Esophagus muscularis mucosa (tissue), 4 donors: ENCODE results near the gene PSORS1C1. TPM values are rescaled to one million over a fixed set of nuclear protein-coding genes. Genes with fewer than 3 reads are reported as not detected.
"Not testable (repeated sequence)": the region's sequence is repeated elsewhere in the genome, so short reads cannot be mapped to it uniquely, and the experiment has no call there.

ENCODE experiments used
- DNase-seq: peaks from one replicate; pipeline ENCODE4 v3.0.0-alpha.2; 2017; ENCODE audit errors: extremely low spot score
- H3K27ac ChIP-seq, 4 donors: fragments of 200-600 bp; sonication (generic); replicated peaks in 1 of 4; 1 replicate in 3 of 4; 2 replicates in 1 of 4; pipeline ENCODE4 v1.5.1; 2016 to 2019; ENCODE audit warnings: mild to moderate bottlenecking in 1 of 4
- H3K27me3 ChIP-seq, 4 donors: fragments of 200-600 bp; sonication (generic); one replicate each; pipeline versions ENCODE4 v1.5.1 to v1.6.0; 2016 to 2019
- H3K36me3 ChIP-seq, 4 donors: fragments of 200-600 bp; sonication (generic); one replicate each; pipeline ENCODE4 v1.5.1; 2016 to 2019
- H3K4me1 ChIP-seq, 4 donors: fragments of 200-600 bp; sonication (generic); one replicate each; pipeline ENCODE4 v1.5.1; 2016 to 2019
- H3K4me3 ChIP-seq, 4 donors: fragments of 200-600 bp; sonication (generic); 1 replicate in 2 of 4; 2 replicates in 2 of 4; pipeline ENCODE4 v1.5.1; 2016 to 2019; ENCODE audit warnings: mild to moderate bottlenecking in 4 of 4, moderate library complexity in 1 of 4
- H3K9me3 ChIP-seq, 4 donors: fragments of 200-600 bp; sonication (generic); 1 replicate in 3 of 4; 2 replicates in 1 of 4; pipeline ENCODE4 v1.5.1; 2016 to 2019
- EP300 ChIP-seq: sonication (generic); formaldehyde crosslinking; IDR thresholded peaks from one replicate; pipeline ENCODE4 v1.6.1; 2017; ENCODE audit warnings: antibody characterized with exemption
- POLR2A ChIP-seq: fragments of 450-650 bp; IDR thresholded peaks from one replicate; pipeline ENCODE4 v1.6.1; 2017; ENCODE audit warnings: antibody characterized with exemption, moderate library complexity, mild to moderate bottlenecking, low read depth
- POLR2AphosphoS5 ChIP-seq, 2 donors: sonication (generic); formaldehyde crosslinking; IDR thresholded peaks; one replicate each; pipeline ENCODE4 v1.6.1; 2017; ENCODE audit warnings: antibody characterized with exemption in 2 of 2
- WGBS: methylation state at CpG from one replicate; pipeline ENCODE4 v1.1.5; 2018; 5-methylcytosine and 5-hydroxymethylcytosine counted together
- intact Hi-C: fragments of 100-400 bp; cut with DNase I; formaldehyde crosslinking; loops from one replicate; pipeline ENCODE4 v1.15.1; 2023
- total RNA-seq, 4 donors: library from RNA; depleted of rRNA; stranded (reverse); fragments of >200 nt; gene quantifications; one replicate each; pipeline versions ENCODE4 v1.1.0 to v1.2.1, GENCODE V29; 2016
- TF ChIP-seq, protein P1 (sequence below), 3 experiments: fragments of 200-600 bp in 2 of 3; fragments of 450-650 bp in 1 of 3; sonication (generic) in 2 of 3; IDR thresholded peaks; one replicate each; pipeline ENCODE4 v1.5.1; 2017 to 2019; ENCODE audit warnings: antibody characterized with exemption in 3 of 3, mild to moderate bottlenecking in 2 of 3, moderate library complexity in 1 of 3

Gene PSORS1C1
- total RNA-seq, 4 donors from 2014 or later, result 0.34 to 1.2 (median 1.1) TPM

DNA sequence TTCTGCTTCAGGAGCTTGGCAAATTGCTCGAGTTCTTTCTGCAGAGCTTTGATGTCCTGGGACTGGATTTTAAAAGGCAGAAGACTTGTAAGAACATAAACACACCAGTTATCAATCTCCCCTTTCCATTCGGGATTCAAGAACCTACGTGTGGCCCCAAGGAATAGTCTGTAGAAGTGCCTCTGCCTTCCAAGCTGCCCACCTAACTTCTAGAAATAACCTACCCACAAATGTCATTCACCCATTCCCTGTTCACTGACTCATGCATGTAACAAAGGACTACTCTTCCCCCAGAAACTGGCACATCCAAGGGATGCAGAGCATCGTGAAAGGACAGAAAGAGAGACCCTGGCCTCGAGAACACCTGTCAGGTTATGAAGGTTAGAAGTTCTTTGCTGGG, 51.4 kb downstream of the PSORS1C1 start:
- Histone ChIP-seq H3K4me3 (no peak overlapping the region), H3K36me3 (peaks cover 0 to 17% (median 8%) of the 10 kb centered on the region in 4 donors), H3K9me3 (no peaks in the 10 kb centered on the region), H3K27me3 (peaks cover 0 to 8% (median 0%) of the 10 kb centered on the region in 4 donors), H3K27ac (no peak overlapping the region), H3K4me1 (no peaks in the 10 kb centered on the region)
- TF ChIP-seq EP300, result no peak
- TF ChIP-seq POLR2A, result no peak
- TF ChIP-seq, protein P1, sequence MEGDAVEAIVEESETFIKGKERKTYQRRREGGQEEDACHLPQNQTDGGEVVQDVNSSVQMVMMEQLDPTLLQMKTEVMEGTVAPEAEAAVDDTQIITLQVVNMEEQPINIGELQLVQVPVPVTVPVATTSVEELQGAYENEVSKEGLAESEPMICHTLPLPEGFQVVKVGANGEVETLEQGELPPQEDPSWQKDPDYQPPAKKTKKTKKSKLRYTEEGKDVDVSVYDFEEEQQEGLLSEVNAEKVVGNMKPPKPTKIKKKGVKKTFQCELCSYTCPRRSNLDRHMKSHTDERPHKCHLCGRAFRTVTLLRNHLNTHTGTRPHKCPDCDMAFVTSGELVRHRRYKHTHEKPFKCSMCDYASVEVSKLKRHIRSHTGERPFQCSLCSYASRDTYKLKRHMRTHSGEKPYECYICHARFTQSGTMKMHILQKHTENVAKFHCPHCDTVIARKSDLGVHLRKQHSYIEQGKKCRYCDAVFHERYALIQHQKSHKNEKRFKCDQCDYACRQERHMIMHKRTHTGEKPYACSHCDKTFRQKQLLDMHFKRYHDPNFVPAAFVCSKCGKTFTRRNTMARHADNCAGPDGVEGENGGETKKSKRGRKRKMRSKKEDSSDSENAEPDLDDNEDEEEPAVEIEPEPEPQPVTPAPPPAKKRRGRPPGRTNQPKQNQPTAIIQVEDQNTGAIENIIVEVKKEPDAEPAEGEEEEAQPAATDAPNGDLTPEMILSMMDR (IDR thresholded peaks at IDR 0.05), result no peak
- WGBS, result 63% methylated on average over 4 of the region's 5 CpGs
- intact Hi-C loops, result no loop called here
- no peak for DNase-seq

DNA sequence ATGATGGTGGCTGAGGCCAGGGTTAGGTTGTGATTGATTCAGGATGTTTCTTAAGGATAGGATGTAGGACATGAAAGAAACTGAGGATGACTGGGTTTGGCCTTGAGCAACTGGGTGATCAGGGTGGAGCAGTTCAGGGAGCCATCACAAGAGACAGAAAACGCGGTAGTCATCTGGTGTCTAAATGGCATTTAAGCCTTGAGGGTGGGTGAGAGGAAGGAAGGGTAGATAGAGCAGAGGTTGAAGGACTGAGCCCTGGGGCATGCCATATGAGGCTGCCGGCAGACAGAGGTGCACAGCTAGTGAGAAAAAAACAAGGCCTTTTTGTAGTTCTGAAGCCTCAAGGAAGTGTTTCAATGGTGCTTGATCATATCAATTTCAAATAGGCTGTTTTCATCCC, 54.0 kb downstream of the PSORS1C1 start:
- WGBS, result 84% methylated on average over 3 of the region's 3 CpGs
- DNase-seq, result no peak
- no peaks in the 10 kb centered on the region for H3K36me3 ChIP-seq
- H3K4me3 ChIP-seq, result no peak overlapping the region
- peaks cover 0 to 8% (median 0%) of the 10 kb centered on the region in 4 donors for H3K27me3 ChIP-seq
- no peak overlapping the region for H3K27ac ChIP-seq
- peaks cover 0 to 4% (median 0%) of the 10 kb centered on the region in 4 donors for H3K4me1 ChIP-seq
- no peaks in the 10 kb centered on the region for H3K9me3 ChIP-seq
- TF ChIP-seq POLR2A (no peak), POLR2AphosphoS5 (IDR thresholded peaks at IDR 0.05) (no peak), EP300 (no peak)
- TF ChIP-seq, protein P1 (IDR thresholded peaks at IDR 0.05), result no peak
- intact Hi-C loops, result no loop called here

DNA sequence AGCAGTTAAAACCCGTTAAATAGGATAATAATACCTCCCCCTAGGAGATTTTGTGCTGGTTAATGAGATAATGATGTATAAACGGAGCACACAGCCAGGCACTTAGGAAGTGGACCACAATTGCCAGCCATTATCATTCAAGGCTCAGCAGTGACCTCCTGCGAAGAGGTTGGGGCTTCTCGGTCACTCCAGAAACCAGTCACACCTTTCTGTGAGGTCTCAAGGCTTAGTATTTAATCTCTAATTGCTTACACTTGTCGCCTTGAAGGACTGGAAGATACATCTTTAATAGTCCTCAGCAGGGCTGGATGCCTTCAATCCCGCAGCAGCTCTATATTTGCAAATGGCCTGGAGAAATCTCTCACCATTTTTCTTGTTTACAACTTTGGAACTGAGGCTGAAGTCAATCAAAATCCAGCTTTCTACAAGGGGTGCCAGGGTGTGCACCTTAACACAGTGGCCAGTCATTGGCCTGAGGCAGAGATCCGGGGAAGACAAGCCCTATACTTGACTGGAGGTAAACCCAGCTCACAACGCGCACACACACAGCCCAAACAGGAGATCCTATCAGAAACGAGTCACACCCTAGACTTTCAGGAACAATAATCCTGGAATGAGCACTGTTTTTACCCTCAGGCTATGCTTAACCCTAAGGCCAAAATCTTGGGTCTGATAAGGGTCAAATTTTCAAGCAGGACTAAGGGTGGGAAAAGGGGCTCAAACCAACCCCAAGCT, 54.7 kb downstream of the PSORS1C1 start:
- H3K27me3 ChIP-seq, result peaks cover 0 to 8% (median 0%) of the 10 kb centered on the region in 4 donors
- no peak overlapping the region for H3K27ac ChIP-seq
- 77% methylated on average over 10 of the region's 10 CpGs for WGBS
- peaks cover 0 to 4% (median 0%) of the 10 kb centered on the region in 4 donors for H3K4me1 ChIP-seq
- H3K9me3 ChIP-seq, result no peaks in the 10 kb centered on the region
- TF ChIP-seq, protein P1 (IDR thresholded peaks at IDR 0.05), result no peak
- TF ChIP-seq EP300, result no peak
- TF ChIP-seq POLR2AphosphoS5 (IDR thresholded peaks at IDR 0.05), result no peak
- TF ChIP-seq POLR2A, result no peak
- no peak for DNase-seq
- intact Hi-C loops, result no loop called here
- no peak overlapping the region for H3K4me3 ChIP-seq
- no peaks in the 10 kb centered on the region for H3K36me3 ChIP-seq

DNA sequence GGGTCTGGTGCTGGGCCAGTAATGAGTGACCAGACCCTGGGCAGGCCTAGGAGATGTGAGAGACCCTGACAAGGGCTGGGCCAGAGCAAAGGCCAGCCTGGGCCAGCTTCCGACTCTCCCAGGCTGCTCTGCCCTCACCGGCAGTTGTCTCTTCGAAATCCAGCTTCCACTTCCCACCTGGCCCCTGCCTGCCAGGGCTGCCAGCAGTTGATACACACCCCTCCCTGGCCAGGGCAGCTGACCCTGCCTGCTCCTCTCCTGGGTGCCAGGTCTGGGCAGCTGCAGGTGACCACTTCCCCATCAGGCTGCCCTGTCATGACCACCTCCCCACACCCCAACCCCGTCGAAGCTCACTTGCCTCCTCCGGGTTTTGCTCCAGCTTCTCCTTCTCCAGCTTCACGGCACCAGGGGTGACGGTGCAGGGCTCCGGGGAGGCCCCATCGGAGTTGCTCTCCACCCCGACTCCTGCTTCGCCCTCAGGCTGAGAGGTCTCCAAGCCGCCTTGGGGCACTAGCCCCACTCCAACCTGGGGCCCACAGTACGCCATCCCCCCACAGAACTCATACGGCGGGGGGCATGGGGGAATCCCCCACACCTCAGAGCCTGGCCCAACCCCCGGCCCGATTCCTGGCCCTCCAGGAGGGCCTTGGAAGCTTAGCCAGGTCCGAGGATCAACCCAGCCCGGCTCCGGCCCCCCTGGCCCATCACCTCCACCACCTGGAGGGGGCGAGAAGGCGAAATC, 55.4 kb downstream of the PSORS1C1 start:
- H3K36me3 ChIP-seq, H3K27me3 ChIP-seq, H3K27ac ChIP-seq, H3K4me1 ChIP-seq, H3K4me3 ChIP-seq, intact Hi-C loops, DNase-seq, H3K9me3 ChIP-seq: not testable (repeated sequence)
- 70% methylated on average over 16 of the region's 23 CpGs for WGBS

DNA sequence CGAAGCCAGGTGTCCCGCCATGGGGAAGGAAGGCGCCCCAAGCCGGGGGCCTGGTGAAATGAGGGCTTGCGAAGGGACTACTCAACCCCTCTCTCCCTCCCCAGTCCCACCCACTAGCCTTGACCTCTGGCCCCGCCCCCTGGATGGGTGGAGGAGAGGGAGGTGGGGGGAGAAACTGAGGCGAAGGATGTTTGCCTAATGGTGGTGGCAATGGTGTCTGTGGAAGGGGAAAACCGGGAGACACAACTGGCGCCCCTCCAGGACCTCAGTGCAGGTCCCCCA, 55.9 kb downstream of the PSORS1C1 start, which contains the start of gene POU5F1:
Gene POU5F1 (minus strand): TSS at position 83 of the 282 bp plus-strand sequence. CDS start 62 bp downstream, at position 21.
- no peaks in the 10 kb centered on the region for H3K9me3 ChIP-seq
- no peak for TF ChIP-seq POLR2AphosphoS5 (IDR thresholded peaks at IDR 0.05)
- WGBS, result 67% methylated on average over 5 of the region's 9 CpGs
- H3K27ac ChIP-seq, result no peak within 1 kb of the TSS
- no peaks in the 10 kb centered on the region for H3K36me3 ChIP-seq
- intact Hi-C loops, result no loop called here
- peaks cover 0 to 4% (median 0%) of the 10 kb centered on the region in 4 donors for H3K4me1 ChIP-seq
- H3K4me3 ChIP-seq, result no peak within 1 kb of the TSS
- H3K27me3 ChIP-seq, result peaks cover 0 to 8% (median 0%) of the 10 kb centered on the region in 4 donors
- DNase-seq, result no peak
